Measurements from ENCODE around the gene FYB1. TPM values are rescaled to one million over a fixed set of nuclear protein-coding genes. Genes with fewer than 3 reads are reported as not detected.

Gene FYB1
- total and polyA plus RNA-seq, 2 of the 8 experiments (the other 6 are each of a cell fraction or from before 2014, with no cell fraction given), result not detected

GRCh38 chr5:39238366-39239105 lies 19.2 kb upstream of the FYB1 start (continued):
- TF ChIP-seq CHD7 (IDR thresholded peaks at IDR 0.05; ENCODE audit: insufficient replicate concordance, low read length) (no peak), TAF1 (IDR thresholded peaks at IDR 0.05; ENCODE audit: low read depth, low read length) (no peak), CREB1 (IDR thresholded peaks at IDR 0.05) (no peak), USF2 (IDR thresholded peaks at IDR 0.05; ENCODE audit: low read length) (no peak), FOSL1 (IDR thresholded peaks at IDR 0.05; ENCODE audit: insufficient read depth, low read depth, low read length) (no peak), CEBPB (IDR thresholded peaks at IDR 0.05; ENCODE audit: low read depth, low read length) (no peak), ZNF274 (IDR thresholded peaks at IDR 0.05; ENCODE audit: borderline replicate concordance, extremely low read depth, low read length) (no peak)

Data from H1 (cell line).